HG03139 (cell line): ENCODE data around the gene SRGAP2C.
A peak's percentile ranks its signal among the peaks of the same experiment; 100 is the strongest.
"Not testable (repeated sequence)": the region's sequence is repeated elsewhere in the genome, so short reads cannot be mapped to it uniquely, and the experiment has no call there.

ENCODE experiments used
- ATAC-seq: cut with Tn5 transposase; IDR thresholded peaks from one replicate; pipeline ENCODE4 v1.9.1; 2021; ENCODE audit not compliant: unreplicated experiment

Gene SRGAP2C

DNA sequence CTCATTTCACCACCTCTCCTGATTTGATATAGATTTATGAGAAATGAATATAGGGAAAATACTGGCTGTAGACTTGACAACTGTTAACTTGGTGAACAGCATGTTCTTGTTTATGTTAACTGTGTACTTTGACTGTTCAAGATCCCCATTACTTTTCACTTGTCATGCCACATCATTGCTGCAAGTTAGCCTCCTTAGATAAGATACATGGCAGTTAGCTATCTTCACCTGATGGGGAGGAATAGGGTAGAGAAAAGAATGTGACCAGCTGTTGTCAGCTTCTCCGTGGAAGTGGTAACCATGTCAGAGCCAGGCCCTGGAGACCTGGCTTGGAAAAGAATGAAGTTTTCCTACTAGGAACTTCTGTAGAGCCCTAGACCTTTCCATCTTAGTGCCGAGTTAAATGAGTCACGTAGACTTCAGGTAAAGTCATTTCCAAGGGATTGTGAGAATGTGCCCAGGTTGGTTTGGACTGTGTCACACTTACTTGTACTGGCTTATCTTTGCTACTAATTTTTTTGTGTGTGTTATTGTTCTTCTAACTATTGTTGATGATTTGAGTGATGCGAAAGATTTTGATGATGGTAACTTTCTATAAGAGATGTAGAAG, 41.6 kb downstream of the SRGAP2C start:
- ATAC-seq = not testable (repeated sequence)

- not testable (repeated sequence) for ATAC-seq
Measured at GRCh38 chr1:121226925-121227324, 42.1 kb downstream of the SRGAP2C start.

DNA sequence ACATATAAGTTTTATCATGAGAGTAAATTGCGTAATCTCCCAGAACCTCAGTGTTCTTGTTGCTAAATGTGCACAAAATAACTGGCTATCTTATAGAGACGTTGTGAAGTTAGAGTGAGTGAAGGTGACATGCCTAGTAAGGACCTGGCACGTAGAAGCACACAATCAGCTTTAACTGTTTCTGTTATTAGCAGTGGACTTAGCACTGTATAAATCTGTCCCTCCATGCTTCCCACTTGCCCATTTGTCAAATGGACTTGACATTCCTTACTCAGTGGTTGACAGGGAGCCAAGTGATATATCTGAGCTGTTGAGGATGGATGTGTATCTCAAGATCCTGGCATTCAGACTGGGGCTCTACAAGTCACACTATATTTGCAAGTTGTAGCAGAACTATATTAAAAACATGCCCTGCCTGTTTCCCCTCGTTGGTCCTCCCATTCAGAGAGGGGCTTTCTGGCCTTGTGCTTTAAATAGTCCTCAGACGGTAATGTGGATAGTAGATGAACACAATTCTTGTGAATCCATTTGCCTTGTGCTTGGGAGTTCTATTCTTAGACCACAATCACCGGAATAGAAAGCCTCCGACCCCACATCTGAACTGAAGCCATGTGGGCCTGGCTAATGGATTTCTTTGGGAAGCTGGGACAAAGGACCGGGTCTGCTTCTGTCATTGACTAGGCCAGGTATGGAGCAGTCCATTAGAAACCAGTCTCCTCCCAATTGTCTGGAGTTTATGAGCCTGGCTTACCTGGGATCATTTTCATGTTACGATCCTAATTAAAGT, 43.0 kb downstream of the SRGAP2C start:
- ATAC-seq = not testable (repeated sequence)

- ATAC-seq = not testable (repeated sequence)
Measured at GRCh38 chr1:121230636-121231035, 45.9 kb downstream of the SRGAP2C start.

GRCh38 chr1:121232445-121233125, 47.8 kb downstream of the SRGAP2C start:
- not testable (repeated sequence) for ATAC-seq

- not testable (repeated sequence) for ATAC-seq
Measured at GRCh38 chr1:121234090-121234759, 49.5 kb downstream of the SRGAP2C start.

- ATAC-seq = peak; percentile 81
Measured at GRCh38 chr1:121238384-121238783, 53.6 kb downstream of the SRGAP2C start.

DNA sequence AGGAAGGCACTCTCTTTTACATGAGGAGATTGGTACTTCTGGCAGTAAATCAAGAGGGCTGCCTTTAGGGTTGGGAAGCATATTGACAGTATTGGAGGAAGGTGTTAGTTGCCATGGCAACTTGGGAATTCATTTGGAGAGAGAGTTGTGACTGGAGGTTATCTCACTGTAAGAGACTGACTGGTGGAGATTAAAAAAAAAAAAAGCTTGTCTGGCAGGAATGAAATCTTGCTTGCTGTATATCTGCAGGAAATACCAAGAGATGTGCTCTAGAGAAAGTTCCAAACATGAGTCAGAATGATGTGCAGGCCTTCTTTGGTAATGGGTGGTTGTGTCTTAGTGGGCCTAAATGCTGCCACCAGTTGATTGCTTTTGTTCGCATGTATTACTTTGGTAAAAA, 59.1 kb downstream of the SRGAP2C start:
- not testable (repeated sequence) for ATAC-seq

DNA sequence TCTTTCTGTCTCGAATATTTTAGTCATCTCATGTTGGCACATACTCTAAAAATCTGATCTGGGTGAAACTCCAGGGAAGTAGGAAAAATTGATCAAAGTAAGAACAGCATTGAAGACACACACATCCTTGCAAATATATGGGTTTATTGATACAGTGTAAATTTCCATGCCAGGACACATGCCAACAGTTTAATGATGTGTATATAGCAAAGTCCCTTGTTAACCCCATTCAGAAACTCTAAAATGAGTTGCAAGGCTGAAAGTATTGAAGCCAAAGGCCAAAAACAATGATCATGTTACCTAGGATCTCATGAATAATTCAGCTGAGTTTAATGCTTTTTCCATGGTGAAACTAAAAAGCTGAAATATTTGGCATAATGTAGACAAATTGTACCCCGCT, 61.6 kb downstream of the SRGAP2C start:
- not testable (repeated sequence) for ATAC-seq

GRCh38 chr1:121252656-121253055, 67.9 kb downstream of the SRGAP2C start:
- not testable (repeated sequence) for ATAC-seq

GRCh38 chr1:121254618-121255017, 69.8 kb downstream of the SRGAP2C start:
- not testable (repeated sequence) for ATAC-seq

DNA sequence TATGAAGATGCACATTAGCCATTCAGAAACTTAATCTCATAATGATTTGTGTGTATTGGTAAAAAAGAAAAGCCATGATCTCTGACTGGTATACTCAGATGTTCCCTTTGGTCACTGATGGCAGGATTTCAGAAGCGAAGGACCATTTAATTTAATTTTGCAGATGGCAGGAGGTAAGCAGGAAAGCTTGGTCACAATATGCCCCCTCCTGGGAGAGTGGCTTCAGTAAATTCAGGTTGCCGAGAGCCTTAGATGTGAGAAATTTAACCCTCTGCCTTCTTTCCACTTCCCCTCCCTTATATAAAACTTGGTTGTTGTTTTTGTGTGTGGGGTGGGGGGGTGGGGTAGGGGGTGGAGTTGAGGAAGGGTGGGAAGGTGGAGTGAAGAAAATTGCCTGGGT, 72.9 kb downstream of the SRGAP2C start:
- ATAC-seq = not testable (repeated sequence)

DNA sequence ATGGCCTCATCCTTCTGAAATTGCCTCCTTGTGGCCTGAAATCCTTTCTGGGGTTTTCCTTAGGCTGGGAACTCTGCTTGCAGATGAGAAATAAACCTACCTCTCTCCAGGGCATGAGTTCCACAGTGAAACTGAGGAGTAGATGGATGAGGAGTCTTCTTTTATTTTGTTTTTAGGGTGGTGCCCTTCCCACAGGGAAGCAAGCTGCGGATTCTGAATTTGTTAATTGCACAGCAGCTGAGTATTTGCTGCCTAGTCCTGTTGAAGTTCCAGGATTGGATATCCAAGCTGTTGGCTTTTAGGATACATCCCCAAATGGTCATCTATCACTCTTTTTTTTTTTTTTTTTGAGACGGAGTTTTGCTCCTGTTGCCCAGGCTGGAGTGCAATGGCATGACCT, 73.4 kb downstream of the SRGAP2C start:
- not testable (repeated sequence) for ATAC-seq

DNA sequence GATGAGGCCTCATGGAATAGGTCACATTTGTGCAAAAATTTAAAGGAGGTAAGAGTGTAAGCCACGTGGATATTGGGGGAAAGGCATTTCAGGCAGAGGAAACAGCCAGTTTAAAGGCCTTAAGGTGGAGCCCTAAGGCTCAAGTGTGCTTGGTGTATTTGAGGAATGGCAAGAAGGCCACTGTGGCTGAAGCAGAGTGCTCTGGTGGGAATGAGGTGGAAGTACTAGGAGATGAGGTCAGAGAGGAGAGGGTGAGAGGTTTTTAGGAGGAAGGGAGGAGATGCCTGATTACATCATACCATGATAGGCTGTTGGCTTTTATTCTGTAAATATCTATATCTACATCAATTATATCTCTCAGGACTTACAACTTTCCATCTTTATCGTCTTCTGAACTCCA, 75.4 kb downstream of the SRGAP2C start:
- not testable (repeated sequence) for ATAC-seq

DNA sequence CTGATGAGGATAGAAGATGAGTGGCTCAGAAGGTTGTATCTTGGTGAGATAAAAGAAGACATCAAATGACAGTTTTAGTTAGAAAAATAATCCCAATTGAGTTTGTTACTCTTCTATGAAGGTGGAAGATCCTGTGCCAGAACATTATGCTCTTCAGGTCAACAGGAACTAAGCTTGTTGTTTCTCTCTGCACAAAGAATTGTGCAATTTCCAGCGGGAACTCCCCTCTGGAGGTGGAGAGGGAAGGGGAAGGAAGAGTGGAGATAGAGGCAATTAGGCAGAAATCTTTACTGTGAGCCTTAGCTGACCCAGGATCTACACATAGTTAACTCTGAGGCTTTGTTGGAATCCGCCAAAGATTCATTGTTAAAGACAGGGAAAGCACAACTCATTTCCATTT, 77.4 kb downstream of the SRGAP2C start:
- ATAC-seq = not testable (repeated sequence)

GRCh38 chr1:121263789-121264244, 79.0 kb downstream of the SRGAP2C start:
- not testable (repeated sequence) for ATAC-seq

GRCh38 chr1:121267072-121267471, 82.3 kb downstream of the SRGAP2C start:
- ATAC-seq = not testable (repeated sequence)

- ATAC-seq = not testable (repeated sequence)
Measured at GRCh38 chr1:121269309-121269708, 84.5 kb downstream of the SRGAP2C start.

DNA sequence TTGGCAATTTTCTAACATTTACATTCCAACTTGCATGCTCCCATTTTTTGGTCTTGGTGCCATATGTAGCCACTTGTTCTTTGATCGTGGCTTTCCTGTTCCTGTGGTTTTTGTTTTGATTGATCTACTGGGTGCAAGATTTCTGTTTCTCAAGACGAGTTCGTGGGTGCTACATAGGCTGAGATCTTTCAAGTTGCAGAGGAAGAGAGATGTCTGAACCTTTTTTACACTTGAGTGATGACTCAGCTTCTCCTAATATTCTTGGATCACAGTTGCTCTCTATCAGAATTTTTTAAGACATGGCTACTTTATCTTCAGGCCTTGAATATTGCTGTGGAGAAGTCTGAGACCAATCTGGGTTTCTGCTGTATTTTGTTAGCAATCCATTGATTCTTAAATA, 85.2 kb downstream of the SRGAP2C start:
- peak; percentile 44 for ATAC-seq

DNA sequence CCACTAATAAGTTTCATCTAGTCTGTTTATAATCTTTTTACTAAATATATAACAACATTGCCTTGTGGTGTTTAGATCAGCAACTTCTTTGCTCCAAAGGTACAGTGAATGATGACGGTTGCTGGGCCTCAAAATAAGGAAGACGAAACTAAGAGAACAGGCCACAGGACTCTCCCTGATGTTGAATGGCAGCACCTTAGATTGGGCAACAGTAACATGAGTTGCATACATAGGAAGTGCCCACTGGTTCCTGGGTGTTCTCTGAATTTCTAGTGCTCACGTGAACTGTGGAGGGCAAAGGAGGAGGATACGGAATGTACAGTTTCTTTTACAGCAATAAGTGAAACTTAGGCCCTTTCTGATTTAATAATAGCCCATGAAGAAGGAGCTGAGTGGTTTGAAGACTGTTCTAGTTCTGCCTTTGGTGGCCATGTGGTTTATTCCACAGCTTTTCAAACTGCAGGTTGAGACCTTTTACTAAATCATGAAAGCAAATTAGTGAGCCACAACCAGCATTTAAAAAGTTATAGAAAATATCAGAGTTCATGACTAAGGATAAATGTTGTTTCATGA, 86.5 kb downstream of the SRGAP2C start:
- ATAC-seq = not testable (repeated sequence)

DNA sequence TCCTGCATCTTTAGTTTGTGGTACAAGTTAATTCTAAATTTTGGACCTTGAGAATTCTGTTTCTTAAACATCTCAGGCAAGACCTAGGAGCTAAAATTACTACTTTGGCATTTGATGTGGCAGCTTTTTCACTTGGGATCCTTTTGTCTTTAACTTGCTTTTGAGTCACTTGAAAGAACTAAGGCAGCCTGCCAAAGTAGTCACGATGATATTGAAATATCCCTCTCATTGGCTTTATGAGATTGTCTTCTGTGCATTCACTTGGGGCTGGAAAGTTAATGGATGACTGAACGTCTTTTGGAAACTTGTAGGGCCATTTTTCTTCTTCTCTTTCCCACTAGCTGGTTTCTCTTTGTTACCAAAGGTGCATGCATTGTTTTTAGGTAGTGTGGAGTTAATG, 90.7 kb downstream of the SRGAP2C start:
- ATAC-seq = not testable (repeated sequence)
